SIG-M5 treated with dmso at 0.1 percent for 504 hours (cell line): ENCODE data around the gene RBM26.
"Not testable (repeated sequence)": the region's sequence is repeated elsewhere in the genome, so short reads cannot be mapped to it uniquely, and the experiment has no call there.

Experiments used
- DNase-seq: peaks from one replicate; lab custom pipeline; 2025; ENCODE audit not compliant: unreplicated experiment; lab: John Stamatoyannopoulos, UW

RBM26 gene

DNA sequence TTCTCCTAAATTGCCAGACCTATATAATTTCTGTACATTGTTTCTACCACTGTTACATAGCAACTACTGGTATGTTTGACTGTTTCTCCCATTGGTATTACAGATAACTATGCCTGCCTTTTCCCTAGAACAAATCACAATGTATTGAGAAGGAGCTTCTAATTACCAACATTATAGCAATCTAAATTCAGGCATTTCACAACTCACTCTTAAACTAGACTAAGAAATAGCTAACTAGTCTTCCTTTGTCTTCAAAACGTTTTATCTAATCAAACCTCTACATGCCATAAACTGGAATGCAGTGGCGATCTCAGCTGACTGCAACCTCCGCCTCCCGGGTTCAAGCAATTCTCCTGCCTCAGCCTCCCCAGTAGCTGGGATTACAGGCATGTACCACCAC, 18.2 kb downstream of the RBM26 start:
- no peak for DNase-seq

DNA sequence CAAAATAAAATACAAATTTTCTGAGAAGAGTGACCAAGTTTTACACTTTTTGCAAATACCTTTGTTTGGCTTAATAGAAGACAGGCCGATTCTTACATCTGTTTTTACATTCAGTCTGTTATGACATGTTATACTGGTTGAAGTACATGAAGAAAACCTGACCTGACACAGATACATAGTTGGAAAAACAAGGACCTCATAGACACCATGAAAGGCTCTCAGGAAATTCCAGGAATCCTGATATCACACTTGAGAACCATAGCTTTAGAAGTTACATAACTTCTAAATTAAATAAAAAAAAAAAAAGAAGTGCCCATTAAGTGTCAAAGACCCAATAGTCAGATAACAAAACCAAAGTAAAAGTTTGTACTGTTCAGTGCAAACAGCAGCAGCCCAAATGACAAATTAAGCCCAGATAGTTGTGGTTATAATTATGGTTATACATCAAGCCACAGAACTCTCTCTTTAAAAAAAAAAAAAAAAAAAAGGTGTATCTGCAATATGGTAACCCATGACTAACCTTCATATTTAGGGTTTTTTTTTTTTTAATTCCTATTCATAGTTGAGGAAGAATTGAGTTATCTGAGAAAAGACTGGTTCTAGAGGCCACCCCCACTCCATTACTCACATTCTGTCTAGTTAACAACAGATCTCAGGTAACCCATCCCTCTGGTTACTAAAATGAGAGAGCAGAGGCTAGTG, 19.8 kb downstream of the RBM26 start:
- DNase-seq = no peak

DNA sequence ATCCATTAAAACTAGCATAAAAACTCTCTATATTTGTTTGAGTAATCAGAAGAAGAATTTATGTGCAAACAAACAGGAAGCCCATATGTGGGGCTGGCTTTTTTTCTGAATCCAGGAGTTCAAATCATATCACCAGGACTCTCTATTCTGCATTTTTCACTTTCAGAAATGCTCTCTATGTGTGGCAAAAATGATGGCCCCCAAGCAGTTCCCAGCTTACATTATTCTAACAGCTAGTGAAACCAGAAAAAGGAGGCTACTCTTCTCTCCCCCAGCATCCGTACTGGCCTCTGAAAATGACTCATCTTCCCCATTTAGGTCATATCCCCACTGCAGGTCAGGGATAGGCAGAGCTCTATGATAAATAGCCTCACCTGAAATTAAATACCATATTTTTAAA, 20.4 kb downstream of the RBM26 start:
- peak; percentile 73 for DNase-seq

DNA sequence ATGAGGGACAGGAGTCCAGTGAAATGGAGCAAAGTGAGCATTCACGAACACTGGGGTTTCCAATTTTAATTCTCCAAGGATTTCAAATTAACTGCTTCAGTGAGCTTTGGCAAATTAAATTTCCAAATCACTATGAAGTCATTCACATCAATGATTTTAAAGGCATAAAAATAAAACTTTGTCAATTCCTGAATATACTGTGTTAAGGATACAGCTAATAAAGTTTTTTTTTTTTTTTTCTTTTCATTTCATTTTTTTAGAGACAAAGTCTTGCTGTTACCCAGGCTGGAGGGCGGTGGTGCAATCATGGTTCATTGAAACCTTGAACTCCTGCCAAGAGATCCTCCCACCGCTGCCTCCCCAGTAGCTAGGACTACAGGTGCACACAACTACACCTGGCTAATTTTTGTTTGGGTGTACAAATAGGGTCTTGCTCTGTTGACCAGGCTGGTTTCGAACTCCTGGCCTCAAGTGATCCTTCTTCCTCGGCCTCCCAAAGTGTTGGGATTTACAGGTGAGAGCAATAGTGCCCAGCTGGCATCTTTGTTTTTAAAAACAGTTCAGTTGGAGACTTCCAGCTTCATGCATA, 21.9 kb downstream of the RBM26 start:
- DNase-seq = no peak

DNA sequence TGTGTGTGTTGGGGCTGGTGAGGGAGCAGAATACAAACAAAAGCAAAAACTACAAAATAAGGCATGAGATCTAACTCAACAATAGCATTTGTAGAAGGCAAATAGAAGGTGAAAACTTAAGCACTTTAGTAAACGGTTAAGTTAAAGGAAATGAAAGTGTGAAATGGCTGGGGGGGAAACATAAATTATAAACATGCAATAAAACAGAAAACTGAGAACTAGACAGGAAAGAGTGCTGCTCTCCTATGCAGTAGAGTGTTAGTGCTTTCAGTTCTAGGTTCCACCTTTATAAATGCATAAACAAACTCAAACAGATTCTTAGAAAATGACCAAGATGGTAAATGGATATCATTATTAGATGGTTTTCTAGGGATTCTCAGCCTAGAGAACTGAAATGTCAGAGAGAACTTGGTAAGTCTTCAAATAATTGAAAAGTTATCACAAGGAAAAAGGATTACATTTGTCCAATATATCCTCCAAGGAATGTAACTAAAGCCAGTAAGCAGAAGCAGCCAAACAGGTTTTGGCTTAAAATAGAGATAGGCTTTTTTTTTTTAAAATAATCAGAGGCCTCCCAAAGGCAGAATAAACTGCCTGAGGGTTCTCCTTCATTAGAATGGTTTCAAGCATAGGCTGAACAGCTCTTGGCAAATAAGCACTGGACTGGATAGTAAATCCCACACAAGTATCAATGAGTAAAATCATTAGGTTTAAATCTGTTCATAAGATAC, 23.3 kb downstream of the RBM26 start:
- peak; percentile 25 for DNase-seq

DNA sequence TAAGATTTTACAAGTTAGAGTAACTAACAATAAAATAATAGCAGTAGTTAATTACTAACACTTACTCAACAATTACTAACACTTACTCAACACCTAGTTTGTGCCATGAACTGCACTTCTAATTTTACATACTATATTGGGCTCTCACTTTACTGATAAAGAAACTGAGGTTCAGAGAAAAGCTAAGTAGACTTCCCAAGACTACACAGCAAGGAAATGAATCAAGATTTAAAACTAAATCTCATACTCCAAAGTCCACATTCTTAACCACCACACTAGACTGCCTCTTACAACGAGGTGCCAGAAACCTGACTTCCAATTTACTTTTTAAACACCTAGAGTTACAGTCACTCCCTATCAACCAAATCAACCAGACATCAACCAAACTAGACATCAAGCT, 25.1 kb downstream of the RBM26 start:
- DNase-seq = no peak

DNA sequence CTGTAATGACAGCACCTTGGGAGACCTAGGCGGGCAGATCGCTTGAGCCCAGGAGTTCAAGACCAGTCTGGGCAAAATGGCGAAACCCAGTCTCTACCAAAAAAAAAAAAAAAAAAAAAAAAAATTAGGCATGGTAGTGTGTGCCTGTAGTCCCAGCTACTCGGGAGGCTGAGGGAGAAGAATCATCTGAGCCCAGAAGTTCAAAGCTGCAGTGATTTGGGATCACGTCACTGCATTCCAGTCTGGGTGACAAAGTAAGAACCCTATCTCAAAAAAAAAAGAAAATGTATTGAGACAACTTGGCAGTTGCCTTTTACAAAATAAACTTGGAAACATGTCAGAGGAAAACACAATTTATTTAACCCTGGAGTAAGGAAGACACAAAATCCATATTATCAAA, 26.8 kb downstream of the RBM26 start:
- no peak for DNase-seq

DNA sequence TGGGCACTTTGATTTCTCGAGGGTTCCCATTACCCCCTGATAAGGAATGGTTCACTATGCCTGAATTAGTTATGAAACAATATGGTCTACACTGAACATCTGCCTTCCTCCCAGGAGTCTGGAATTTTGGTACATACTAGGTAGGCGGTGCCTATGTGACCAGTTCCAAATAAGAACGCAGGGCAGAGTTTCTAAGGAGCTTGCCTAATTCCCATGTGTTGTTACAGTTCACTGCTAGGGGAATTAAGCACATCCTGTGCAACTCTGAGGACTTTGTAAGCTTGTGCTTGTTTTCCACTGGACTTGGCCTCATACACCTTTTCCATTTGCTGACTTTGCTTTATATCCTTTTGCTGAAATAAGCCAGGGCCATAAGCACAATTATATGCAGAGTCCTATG, 29.2 kb downstream of the RBM26 start:
- DNase-seq = no peak

DNA sequence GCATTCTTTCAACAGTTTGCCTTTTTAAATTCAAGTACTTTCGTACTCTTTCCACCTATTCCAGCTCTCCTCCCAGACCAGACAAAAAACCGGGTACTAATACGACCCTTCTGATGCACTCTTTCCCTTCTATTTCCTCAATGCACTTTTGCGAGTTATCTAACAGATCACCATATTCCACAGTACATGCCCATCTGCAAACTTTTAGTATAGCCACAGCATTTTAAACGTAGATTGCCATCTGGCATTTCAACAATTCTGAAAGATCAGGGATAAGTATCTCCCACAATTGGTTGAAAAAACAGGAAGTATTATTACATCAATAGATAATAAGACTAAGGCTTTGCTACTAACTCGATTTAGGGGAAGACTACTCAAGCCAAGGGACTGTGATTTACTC, 31.5 kb downstream of the RBM26 start:
- DNase-seq = no peak

DNA sequence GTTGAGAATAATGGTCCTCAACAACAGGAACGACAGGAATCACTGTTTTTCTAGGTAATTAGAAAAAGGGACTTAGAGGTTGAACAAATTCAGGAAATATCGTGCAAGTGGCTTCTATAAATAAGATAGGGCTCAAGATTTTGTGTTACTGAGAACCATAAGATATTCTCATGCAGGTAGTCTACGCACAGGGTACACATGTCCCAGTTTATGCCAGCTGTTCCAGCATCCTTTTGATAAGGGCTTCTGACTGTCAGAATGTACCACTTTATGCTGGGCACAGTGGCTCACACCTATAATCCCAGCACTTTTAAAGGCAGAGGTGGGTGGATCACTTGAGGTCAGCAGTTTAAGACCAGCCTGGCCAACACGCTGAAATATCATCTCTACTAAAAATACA, 32.1 kb downstream of the RBM26 start:
- DNase-seq = no peak

DNA sequence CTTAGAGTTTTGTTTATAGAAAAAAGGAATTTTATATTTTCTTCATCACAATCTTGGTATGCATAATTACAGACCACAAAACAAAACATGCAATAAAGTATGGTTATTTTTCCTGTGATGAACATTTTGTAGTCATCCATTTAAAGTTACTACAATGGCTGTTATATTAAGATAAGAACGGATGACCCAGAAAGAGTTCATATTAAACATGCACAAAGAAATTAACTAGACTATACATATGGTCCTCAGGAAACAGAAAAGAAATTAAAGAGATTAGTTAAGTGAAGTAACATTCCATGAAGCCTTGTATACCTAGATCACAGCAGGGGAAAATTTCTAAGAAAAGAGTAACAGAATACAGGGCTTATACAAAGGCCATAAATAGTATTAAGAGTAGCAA, 36.8 kb downstream of the RBM26 start:
- no peak for DNase-seq

DNA sequence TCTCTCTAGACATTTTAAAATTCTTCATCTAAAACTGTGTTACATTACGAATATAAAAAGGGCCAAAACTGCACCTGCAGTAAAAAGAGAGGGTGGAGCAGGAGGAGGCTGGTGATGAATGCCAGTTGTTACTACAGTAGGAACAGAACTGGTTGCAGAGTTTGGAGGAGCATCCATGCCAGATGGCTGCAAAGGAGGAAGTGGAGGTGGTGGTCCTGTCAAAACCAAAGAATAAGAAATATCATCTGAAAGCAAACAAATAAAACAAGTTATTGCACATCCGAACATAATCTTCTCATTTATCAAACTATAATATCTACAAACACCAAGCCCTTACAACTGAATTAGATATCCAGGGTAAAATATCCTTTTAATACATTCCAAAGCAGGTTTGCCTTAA, 40.1 kb downstream of the RBM26 start:
- no peak for DNase-seq

DNA sequence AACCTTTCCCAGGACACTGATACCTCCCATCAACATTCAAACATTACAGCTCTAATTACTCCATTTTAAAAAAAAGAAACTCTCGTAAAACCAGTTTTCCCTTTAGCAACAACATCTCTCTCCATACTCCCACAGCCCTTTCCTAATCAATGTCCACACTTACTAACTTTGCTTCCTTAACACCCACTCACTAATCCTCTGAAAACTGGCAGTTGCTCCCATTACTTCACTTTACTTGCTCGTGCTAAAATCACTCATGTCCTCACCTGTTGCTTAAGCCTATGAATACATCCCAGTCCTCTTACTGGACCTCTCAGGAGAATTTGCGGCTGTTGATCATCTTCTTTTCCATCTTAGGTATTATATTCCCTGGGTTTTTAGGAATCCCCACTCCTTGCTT, 44.8 kb downstream of the RBM26 start:
- no peak for DNase-seq

DNA sequence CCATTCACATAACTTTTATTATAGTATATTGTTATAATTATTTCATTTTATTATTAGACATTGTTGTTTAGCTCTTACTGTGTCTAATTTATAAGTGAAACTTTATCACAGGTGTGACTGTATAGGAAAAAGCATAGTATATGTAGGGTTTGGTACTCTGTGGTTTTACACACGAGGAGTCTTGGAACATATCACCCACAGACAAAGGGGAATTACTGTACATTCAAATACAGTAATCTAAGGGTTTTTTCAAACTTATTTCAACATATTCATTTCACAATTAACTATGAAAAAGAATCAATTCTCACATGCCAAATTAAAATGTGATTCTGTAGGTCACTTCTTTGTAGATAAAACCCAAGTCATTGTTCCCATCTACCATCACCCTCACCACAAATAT, 46.0 kb downstream of the RBM26 start:
- DNase-seq = no peak

DNA sequence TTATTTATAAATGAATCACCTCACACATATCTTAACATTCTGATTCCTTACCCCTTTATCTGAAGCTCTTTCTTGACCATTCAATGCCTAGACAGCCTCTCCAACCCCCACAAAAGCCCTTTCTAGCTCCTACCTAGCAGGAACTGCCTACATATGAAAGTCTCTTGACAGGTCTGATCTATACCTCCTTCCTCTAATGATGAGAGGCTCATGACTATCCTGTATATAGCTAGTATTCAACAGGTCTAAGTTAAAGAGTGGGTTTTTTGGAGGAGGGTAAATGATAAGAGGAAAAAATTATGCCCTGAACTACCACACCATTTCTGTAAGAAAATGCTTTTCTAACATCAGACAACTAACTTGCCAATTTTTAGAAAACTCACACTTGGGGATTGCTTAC, 47.0 kb downstream of the RBM26 start:
- DNase-seq = no peak

DNA sequence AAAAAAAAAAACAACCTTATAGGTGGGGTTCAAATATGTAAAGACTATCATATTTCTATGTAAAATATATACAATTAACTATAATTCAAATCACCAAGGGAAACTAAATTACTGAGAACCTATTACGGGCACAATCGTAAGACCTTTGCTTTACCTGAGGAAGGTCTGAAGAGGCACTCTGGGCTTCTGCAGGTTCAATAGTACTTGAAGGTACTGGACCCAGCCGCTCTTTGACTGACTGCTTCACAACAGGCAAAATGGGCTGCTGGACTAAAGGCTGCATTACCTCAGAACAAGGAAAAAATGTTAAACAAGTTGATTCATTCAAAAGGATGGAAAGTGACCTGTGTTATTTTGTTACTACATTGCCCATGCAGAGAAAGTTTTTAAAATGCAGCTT, 51.8 kb downstream of the RBM26 start:
- DNase-seq = no peak

DNA sequence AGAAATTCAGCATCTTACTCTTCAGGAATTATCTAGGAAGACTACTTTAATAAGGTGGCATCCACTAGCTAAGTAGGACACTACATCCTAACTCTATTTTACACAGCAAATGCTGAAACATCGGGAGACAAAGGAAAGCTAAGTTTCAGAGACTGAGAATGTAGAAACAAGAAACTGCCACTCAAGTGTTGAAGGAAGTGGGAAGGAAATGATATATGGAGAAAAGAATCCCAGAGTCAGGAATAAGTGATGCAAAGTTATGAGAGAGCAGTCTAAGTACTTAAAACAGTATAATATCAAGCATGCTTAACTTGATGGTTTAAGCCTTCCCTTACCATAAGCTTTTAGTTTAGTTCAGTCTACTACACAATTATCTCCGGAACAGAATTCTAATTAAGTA, 52.4 kb downstream of the RBM26 start:
- DNase-seq = no peak

DNA sequence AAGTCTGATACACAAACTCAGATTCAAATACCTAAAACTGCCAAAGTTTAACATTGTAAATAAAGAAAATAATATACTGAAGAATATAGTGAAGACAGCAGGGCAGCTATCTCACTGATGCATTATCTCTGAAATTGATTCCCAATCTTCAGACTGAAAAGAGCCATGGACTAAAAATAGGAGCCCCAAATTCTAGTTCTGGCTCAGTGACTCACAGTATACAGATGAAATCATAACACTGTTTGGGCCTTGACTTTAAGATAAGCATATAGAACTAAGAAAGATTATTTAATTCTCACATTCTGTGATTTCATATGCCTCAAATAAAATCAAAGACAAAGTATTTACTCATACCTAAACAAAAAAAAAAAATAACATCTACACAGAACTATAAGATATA, 53.9 kb downstream of the RBM26 start:
- DNase-seq = no peak

DNA sequence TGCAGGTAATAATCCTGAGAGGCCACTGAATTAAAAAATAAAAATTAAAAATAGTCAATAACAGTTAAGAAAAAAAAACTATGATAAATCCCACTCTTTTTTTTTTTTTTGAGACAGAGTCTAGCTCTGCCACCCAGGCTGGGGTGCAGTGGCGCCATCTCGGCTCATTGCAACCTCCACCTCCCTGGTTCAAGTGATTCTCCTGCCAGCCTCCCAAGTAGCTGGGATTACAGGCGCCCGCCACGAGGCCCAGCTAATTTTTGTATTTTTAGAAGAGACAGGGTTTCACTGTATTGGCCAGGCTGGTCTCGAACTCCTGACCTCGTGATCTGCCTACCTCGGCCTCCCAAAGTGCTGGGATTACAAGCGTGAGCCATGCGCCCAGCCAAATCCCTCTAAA, 56.4 kb downstream of the RBM26 start:
- not testable (repeated sequence) for DNase-seq

DNA sequence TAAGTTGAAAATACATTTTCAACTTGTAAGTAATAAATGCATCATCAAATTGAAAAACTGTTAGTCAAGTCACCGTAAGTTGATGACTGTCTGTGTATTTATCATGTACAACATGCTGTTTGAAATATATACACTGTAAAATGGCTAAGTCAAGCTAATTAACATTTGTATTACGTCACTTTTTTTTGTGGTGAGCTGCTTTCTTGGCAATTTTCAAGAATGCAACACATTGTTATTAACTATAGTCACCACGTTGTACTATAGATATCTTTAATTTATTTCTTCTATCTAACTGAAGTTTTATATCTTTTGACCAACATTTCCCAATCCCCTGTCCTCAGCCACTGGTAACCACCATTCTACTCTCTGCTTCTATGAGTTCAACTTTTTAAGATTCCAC, 57.0 kb downstream of the RBM26 start:
- DNase-seq = no peak

DNA sequence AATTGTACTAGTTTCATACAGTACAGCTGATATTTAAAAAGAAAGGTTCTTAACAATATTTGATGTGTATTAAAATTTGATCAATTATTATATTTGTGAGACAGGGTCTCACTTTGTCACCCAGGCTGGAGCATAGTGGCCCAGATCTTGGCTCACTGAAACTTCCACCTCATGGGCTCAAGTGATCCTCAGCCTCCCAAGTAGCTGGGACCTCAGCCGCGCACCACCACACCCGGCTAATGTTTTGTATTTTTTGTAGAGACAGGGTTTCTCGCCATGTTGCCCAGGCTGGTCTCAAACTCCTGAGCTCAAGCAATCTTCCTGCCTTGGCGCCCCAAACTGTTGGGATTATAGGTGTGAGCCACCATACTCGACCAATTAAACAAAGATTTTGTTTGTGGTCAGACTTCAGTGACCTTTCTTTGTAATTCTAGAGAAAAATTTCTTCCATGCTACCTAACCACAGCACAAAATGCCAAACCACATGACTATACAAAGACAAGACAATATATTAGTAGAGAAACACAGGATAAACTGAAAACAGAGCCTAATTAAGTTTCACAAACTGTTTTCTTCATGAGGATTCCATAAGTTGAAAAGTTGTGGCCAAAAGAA, 59.6 kb downstream of the RBM26 start:
- DNase-seq = no peak

DNA sequence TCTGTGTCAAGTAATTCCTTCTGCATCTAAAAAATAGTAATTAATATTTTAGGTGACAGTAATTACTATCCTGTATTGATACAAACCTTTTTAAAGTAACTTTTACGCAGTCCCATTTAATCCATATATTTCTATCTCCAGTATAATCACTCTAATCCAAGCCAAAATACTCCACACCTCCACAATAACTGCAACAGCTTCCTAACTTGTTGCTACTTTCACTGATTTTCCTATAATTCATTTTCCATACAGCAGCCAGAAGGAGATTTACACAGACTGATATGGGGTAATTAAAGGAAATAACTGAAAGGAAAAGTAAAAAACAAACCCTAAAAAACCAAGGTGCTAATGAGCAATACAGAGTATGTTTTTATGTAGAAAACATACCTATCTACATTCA, 64.9 kb downstream of the RBM26 start:
- DNase-seq = no peak
